ENCODE measurements around the gene MYB.
A peak's percentile ranks its signal among the peaks of the same experiment; 100 is the strongest.
"Not testable (repeated sequence)": the region's sequence is repeated elsewhere in the genome, so short reads cannot be mapped to it uniquely, and the experiment has no call there.

The MYB gene

DNA sequence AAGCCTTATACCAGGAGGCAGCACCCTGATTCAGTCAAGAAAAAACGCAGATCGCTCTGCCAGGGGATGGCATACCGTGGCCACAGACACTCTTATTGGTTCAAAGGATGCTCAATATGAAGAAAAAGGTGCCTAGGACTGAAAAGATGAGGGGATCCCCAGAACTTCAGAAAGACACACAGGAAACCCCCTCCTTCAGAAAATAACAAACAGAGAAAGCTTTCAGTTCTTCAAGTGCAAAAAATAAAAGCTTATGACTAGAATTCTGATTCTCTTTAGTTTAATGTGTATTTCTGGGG is 17.7 kb upstream of the MYB start:
- Histone ChIP-seq H3K4me3 (IDR thresholded peaks at IDR 0.05; ENCODE audit: insufficient read depth, low read depth, low read length) (no peak overlapping the region), H3K27ac (peak overlapping the region; percentile 34; the same call in 1 of the 2 replicates), H3K4me1 (ENCODE audit: low read depth, poor library complexity, severe bottlenecking) (peaks cover 26% of the 10 kb centered on the region), H3K79me2 (ENCODE audit: insufficient read depth, low read depth) (no peaks in the 10 kb centered on the region), H2AFZ (ENCODE audit: low read depth) (peak overlapping the region; percentile 85), H3K36me3 (ENCODE audit: insufficient read depth) (no peaks in the 10 kb centered on the region), H3K27me3 (ENCODE audit: insufficient read depth, low read depth) (no peaks in the 10 kb centered on the region), H4K20me1 (ENCODE audit: insufficient read depth) (no peaks in the 10 kb centered on the region), H3K4me2 (peak overlapping the region; percentile 76), H3K9ac (no peak overlapping the region)
- TF ChIP-seq, protein P1, sequence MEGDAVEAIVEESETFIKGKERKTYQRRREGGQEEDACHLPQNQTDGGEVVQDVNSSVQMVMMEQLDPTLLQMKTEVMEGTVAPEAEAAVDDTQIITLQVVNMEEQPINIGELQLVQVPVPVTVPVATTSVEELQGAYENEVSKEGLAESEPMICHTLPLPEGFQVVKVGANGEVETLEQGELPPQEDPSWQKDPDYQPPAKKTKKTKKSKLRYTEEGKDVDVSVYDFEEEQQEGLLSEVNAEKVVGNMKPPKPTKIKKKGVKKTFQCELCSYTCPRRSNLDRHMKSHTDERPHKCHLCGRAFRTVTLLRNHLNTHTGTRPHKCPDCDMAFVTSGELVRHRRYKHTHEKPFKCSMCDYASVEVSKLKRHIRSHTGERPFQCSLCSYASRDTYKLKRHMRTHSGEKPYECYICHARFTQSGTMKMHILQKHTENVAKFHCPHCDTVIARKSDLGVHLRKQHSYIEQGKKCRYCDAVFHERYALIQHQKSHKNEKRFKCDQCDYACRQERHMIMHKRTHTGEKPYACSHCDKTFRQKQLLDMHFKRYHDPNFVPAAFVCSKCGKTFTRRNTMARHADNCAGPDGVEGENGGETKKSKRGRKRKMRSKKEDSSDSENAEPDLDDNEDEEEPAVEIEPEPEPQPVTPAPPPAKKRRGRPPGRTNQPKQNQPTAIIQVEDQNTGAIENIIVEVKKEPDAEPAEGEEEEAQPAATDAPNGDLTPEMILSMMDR (conservative IDR thresholded peaks at IDR 0.05; ENCODE audit: low read depth, low read length), result no peak

DNA sequence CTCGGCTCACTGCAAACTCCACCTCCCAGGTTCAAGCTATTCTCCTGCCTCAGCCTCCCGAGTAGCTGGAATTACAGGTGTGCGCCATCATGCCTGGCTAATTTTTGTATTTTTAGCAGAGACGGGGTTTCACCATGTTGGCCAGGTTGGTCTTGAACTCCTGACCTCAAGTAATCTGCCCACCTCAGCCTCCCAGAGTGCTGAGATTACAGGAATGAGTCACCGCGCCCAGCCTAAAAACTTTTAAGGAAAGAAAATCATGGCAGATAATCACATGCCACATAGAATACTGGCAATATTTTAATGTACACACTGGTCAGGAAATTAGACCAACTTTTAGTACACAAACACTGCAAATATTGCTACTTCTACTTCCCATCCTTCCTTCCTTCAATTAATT is 16.7 kb upstream of the MYB start:
- not testable (repeated sequence) for H3K4me2 ChIP-seq; H3K4me3 ChIP-seq (IDR thresholded peaks at IDR 0.05; ENCODE audit: insufficient read depth, low read depth, low read length); H3K27ac ChIP-seq; H3K9ac ChIP-seq; H4K20me1 ChIP-seq (ENCODE audit: insufficient read depth); H2AFZ ChIP-seq (ENCODE audit: low read depth); H3K27me3 ChIP-seq (ENCODE audit: insufficient read depth, low read depth); H3K36me3 ChIP-seq (ENCODE audit: insufficient read depth); H3K79me2 ChIP-seq (ENCODE audit: insufficient read depth, low read depth)
- peaks cover 26% of the 10 kb centered on the region for H3K4me1 ChIP-seq (ENCODE audit: low read depth, poor library complexity, severe bottlenecking)

DNA sequence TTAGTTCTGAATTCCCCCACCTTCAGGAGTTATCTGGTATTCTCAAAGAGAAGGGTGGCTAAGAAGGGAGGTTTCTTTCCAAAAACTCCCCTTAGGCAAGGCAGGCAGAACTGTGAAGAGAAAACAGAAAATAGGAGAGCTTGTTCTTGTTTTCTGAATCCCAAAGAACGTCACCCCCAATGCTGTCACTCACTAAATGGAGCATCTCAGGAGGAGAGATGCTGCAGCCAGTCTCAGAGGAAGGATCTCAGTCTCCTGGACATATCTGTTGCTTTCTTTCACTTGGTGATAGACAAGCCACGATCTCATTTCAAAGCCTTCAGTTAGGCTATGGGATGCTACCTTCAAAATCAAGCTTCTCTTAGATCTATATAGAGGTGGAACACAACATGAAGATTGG is 16.1 kb upstream of the MYB start:
- TF ChIP-seq, protein P1 (conservative IDR thresholded peaks at IDR 0.05; ENCODE audit: low read depth, low read length), result no peak
- H3K4me3 ChIP-seq (IDR thresholded peaks at IDR 0.05; ENCODE audit: insufficient read depth, low read depth, low read length), result no peak overlapping the region
- no peak overlapping the region for H3K9ac ChIP-seq
- no peaks in the 10 kb centered on the region for H3K36me3 ChIP-seq (ENCODE audit: insufficient read depth)
- no peaks in the 10 kb centered on the region for H3K79me2 ChIP-seq (ENCODE audit: insufficient read depth, low read depth)
- H3K27me3 ChIP-seq (ENCODE audit: insufficient read depth, low read depth), result no peaks in the 10 kb centered on the region
- H3K4me2 ChIP-seq, result no peak overlapping the region
- H3K27ac ChIP-seq, result no peak overlapping the region
- peaks cover 26% of the 10 kb centered on the region for H3K4me1 ChIP-seq (ENCODE audit: low read depth, poor library complexity, severe bottlenecking)
- no peaks in the 10 kb centered on the region for H4K20me1 ChIP-seq (ENCODE audit: insufficient read depth)
- no peak overlapping the region for H2AFZ ChIP-seq (ENCODE audit: low read depth)

DNA sequence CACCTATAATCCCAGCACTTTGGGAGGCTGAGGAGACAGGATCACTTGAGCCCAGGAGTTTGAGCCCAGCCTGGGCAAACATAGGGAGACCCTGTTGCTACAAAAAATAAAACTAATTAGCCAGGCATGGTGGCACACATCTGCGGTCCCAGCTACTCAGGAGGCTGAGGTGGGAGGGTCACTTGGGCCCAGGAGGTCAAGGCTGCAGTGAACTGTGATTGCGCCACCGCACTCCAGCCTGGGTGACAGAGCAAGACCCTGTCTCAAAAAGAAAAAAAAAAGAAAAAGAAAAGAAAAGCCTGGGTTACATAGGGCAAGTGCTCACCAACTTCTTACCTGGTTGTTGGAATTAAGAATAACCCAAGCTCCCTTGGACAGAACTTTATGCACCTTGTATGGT is 14.6 kb upstream of the MYB start:
- TF ChIP-seq, protein P1 (conservative IDR thresholded peaks at IDR 0.05; ENCODE audit: low read depth, low read length), result no peak

DNA sequence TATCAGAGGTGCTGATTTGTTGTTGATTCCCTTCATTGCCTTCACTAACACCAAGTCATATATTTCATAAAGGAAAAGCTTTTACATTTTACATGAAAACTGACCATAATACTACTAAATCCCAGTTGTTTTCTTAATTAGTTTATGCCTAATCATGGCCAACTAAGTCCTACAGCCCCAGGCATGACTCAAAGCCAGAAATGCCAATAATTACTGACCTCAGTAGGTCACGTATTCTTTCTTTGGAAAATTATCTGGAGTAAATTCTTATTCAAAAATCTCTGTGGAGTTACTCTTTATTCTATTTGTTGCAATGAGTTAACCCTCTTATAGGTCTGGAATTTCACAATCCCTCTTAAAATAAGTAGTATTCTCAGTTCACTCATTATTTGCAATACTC is 13.5 kb upstream of the MYB start:
- Histone ChIP-seq H3K4me3 (IDR thresholded peaks at IDR 0.05; ENCODE audit: insufficient read depth, low read depth, low read length) (no peak overlapping the region), H3K4me2 (no peak overlapping the region), H3K27me3 (ENCODE audit: insufficient read depth, low read depth) (no peaks in the 10 kb centered on the region), H3K36me3 (ENCODE audit: insufficient read depth) (no peaks in the 10 kb centered on the region), H3K79me2 (ENCODE audit: insufficient read depth, low read depth) (no peaks in the 10 kb centered on the region), H2AFZ (ENCODE audit: low read depth) (no peak overlapping the region), H3K9ac (no peak overlapping the region), H4K20me1 (ENCODE audit: insufficient read depth) (no peaks in the 10 kb centered on the region), H3K27ac (no peak overlapping the region), H3K4me1 (ENCODE audit: low read depth, poor library complexity, severe bottlenecking) (peaks cover 18% of the 10 kb centered on the region)
- TF ChIP-seq, protein P1 (conservative IDR thresholded peaks at IDR 0.05; ENCODE audit: low read depth, low read length), result no peak

More for the DNA sequence above, 14.6 kb upstream of the MYB start:
- Histone ChIP-seq H3K9ac (no peak overlapping the region), H3K27me3 (ENCODE audit: insufficient read depth, low read depth) (no peaks in the 10 kb centered on the region), H3K79me2 (ENCODE audit: insufficient read depth, low read depth) (no peaks in the 10 kb centered on the region), H2AFZ (ENCODE audit: low read depth) (no peak overlapping the region), H3K4me2 (no peak overlapping the region), H3K36me3 (ENCODE audit: insufficient read depth) (no peaks in the 10 kb centered on the region), H3K4me1 (ENCODE audit: low read depth, poor library complexity, severe bottlenecking) (peaks cover 26% of the 10 kb centered on the region), H3K4me3 (IDR thresholded peaks at IDR 0.05; ENCODE audit: insufficient read depth, low read depth, low read length) (no peak overlapping the region), H3K27ac (no peak overlapping the region), H4K20me1 (ENCODE audit: insufficient read depth) (no peaks in the 10 kb centered on the region)

All from KMS-11 (cell line).